Embryonic facial prominence (tissue), 1 donor: ENCODE measurements around the gene C1QL2.

Experiments
- DNase-seq: peaks from one replicate; pipeline ENCODE4 v3.0.0-alpha.2; 2016; ENCODE audit errors: extremely low spot score

C1QL2 gene

DNA sequence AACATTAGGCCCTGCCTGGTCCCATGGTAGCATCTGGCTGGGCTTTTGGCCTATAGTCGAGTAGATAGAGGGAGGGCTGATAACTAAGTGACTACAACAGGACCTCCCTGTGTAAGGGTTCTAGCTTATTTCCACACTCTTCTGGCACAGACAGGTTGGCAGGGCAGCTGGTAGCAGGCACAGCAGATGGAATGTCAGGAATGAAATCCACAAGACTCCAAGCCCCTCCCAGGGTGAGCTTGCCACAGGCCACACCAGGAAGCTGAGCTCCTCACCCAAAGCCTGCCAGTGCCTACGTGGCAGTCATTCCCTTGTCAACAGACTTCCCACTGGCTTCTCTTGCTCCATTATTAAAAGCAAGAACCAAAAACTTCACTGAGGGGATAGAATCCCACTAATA, 20.7 kb upstream of the C1QL2 start:
- DNase-seq: no peak

DNA sequence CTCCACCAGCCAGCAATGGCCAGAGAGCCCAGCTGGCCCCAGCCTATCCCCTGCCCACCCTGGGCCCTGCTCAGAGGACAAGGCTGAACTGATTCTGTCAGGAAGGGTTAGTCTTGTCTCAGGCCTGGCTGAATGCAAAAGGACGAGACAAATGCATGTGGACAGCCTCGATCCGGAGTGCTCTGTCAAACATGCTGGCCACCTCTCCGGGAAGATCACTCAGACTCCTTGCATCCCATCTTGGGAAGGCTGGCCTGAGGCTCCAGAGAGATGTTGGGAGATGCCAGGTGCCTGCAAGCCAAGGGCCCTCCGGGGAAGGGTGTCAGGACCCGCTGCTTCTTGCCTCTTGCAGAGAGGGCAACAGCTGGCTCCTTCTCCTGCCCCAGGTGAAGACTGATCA, 20.2 kb upstream of the C1QL2 start:
- no peak for DNase-seq

DNA sequence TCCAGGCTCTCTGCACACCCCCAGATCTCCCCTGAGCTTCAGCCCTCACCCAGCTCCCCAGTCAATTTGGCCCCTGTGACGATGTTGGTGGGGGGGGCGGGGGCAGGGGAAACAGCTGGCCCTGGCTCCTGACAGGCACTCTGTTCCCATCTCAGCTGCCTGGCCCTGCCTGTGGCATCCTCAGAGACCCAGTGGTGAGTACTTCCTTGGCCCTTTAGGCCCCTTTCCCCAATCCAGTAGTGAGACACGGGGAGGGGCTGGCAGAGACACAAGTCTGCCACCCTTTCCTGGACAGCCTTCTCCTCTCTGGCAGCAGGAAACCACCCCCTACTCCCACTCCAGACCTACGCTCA, 19.3 kb upstream of the C1QL2 start:
- DNase-seq: no peak

DNA sequence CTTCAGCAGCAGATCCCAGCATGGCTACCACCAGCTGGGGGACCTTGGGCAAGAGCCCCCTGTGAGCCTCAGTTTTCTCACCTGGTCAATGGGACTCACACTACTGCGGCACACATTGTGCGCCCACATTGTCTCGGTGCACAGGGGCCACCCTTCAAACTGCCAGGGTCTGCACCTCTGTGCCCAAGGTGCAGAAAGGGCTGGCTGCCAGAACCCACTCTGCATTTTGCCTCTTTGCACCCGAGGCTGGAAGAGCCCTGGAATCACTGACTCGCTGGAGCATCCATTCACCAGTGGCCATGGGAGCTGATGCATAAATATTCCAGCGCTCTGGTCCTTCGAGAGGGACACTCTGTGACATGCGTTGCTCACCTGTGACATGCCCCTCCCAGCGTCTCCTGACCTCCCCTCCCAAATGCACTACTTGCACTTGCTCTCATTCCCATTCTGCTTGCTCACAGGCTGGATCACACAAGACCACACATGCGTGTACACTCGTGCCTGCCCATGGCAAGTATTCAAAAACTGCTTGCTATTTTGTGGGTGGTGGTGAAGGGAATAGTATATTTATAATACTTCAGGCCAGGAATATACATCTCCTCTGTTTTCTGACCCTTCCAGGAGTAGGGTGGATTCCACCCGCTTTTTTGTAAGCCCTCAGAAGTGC, 18.8 kb upstream of the C1QL2 start:
- no peak for DNase-seq

DNA sequence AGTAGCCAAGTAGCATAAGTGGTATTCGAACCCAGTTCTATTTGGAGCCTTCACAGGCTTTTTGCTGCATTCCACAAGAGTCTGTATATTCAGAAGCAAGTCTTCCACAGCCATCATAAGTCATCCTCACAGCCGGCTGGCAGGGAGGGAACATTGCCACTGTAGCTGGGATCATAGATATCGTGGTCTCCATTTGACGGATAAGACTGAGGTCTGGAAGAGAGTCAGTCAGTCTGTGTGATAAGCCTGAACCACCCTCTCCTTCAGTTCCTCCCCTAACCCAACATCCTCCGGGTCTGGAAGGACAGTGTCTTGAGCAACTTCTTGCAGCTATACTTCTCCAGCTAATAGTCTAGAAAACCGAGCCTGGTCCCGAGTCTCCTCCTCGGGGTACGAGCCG, 17.0 kb upstream of the C1QL2 start:
- no peak for DNase-seq

DNA sequence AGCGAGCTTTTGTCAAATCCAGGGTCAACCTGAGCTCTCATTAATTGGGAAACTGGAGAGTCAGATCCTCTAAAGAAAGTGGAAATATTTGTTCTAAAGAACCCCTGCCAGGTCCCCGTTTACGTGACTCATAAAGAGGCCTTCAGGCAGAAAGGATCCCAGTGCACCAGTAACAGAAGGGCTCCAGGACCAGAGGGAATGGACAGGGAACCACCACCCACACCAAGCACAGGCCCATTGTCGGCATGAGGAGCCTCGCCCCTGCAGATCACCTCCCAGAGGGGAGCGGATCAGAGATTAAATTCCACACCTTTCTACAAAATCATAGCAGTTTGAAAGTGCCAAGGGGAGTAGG, 16.4 kb upstream of the C1QL2 start:
- no peak for DNase-seq

DNA sequence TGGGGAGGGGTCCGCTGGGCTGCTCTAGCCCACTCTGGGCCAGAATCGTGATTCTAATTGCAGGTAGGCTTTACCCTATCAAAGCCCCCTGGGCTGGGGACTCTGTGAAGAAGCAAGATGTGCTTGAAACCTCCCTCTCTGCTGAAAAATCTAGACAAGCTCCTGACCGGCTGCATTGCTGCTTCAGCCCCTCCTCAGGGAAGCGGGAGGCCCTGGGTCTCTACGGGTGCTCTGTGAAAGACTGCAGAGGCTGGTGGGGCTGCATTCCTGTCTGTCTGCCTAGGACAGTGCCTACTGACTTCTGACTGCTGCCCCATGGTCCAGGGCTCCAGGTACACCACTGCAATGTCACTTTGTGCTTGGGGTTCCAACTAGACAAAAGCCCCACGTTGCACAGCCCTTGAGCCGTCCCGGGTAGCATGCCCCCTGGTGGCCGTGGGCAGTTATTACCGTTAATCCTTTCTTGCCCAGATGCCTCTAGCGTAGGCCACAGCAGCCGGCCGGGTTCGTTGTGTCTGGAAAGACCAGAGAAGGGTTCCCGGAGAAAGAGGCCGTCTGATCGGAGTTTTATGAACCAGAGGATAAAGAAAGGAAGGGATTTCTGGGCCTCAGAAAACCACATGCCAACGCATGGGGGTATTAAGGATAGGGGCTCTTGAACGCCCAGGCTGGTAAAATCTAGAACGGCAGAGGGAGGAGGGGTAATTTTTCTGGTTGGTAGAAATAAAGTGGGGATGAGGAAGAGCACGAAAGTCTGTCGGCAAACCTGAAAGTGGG, 15.9 kb upstream of the C1QL2 start:
- DNase-seq: no peak

DNA sequence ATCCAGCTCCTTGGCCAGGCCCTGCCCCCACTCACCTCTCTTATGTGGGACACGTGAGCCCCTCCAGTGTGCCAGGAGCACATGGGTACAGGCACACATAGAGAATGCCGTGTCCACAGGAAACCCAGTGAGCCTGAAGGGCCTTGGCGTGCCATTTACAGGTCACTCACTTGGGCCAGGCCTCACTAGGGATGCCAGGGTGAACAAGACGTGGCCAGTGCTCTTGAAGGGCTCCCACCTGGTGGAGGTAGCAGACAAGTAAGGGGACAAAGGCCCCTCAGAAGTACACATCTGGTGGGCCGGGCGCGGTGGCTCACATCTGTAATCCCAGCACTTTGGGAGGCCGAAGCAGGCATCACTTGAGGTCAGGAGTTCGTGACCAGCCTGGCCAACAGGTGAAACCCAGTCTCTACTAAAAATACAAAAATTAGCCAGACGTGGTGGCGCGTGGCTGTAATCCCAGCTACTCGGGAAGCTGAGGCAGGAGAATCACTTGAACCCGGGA, 15.1 kb upstream of the C1QL2 start:
- DNase-seq: no peak

DNA sequence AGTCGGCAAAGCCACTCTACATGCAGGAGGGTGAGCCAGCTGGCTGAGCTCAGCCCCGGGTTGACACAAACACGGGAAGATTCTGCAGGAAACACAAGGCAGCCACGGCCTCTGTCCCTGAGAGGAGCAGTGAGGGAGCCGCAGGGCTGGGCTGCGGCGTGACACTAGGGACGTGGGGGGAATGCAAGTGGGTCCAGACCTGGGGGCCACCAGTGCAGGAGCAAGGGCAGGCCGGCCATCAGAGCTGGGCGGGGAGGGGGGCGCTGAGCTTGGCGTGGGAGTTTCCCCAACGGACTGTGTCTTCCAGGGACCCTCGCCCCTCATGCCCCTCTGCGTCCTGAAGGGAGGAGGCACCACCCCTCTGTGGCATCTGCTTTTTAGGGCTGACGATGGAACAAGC, 12.0 kb upstream of the C1QL2 start:
- no peak for DNase-seq

DNA sequence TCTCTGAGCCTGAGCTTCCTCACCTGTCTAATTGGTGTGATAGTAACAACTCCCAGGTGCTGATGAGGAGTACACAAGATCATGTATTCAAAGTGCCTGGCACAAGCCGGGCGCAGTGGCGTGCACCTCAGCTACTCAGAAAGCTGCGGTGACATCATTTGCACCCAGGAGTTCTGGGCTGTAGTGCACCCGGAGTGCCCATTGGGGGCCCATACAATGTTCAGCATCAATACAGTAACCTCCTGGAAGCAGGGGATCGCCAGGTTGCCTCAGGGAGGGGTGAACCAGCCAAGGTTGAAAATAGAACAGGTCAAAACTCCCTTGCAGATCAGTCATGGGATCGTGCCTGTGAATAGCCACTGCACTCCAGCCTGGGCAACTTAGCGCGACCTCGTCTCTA, 11.2 kb upstream of the C1QL2 start:
- DNase-seq: no peak

DNA sequence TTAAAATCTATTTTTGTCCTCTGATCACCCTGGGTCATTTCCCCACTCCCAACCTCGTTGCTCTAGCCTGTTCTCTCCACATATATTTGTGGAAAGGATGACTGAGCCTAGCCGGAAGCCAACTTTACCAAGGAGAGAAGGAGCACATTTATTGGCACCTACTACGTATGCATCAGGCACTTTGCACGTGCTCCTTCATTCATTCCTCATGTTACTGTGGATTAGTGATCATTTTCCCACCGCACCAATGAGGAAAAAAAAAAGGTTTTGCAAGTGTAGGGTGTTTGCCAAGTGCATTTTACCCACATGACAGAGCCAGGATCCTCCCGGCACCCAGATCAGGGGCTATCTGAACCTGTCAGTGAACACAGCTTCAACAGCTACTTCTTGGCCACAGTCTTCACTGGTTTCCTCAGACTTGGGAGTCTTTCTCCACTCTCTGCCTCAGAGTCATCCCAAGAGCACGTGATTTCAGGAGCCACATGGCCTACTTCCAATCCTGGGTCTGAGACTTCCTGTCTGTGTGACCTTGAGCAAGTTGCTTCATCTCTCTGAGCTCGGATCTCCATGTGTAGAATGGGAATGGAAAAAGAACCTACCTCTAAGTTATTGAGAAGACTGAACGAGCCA, 1.9 kb upstream of the C1QL2 start:
- DNase-seq: no peak

DNA sequence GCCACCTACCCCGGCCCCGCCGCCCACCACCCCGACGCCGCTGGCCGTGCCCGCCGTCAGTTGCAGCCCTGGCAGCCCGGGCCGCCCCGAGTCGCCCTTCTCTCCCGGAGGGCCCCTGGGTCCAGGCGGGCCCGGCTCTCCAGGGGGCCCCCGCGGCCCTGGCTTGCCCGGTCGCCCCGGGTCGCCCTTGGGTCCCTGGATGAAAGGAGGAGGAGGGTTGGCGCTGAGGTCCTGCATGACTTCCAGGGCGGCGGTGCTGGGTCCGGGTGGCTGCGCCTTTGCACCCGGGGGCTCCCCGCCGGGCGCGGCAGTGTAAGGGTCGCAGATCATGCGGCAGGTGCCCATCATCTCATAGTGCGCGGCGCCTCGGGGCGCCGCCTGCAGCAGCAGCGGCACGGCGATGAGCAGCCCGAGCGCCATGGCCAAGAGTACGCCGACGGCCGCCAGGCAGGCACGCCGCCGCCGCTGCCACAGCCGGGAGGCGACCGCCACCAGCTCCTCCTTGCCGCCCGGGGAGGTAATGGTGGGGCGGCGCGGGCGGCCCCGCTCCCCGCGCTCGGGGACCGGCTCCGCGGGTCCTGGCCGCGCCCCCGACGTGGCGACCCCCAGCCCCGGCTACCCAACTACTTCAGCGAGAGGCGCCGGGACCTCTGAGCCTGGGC, 570 bp downstream of the C1QL2 start:
- DNase-seq: no peak

DNA sequence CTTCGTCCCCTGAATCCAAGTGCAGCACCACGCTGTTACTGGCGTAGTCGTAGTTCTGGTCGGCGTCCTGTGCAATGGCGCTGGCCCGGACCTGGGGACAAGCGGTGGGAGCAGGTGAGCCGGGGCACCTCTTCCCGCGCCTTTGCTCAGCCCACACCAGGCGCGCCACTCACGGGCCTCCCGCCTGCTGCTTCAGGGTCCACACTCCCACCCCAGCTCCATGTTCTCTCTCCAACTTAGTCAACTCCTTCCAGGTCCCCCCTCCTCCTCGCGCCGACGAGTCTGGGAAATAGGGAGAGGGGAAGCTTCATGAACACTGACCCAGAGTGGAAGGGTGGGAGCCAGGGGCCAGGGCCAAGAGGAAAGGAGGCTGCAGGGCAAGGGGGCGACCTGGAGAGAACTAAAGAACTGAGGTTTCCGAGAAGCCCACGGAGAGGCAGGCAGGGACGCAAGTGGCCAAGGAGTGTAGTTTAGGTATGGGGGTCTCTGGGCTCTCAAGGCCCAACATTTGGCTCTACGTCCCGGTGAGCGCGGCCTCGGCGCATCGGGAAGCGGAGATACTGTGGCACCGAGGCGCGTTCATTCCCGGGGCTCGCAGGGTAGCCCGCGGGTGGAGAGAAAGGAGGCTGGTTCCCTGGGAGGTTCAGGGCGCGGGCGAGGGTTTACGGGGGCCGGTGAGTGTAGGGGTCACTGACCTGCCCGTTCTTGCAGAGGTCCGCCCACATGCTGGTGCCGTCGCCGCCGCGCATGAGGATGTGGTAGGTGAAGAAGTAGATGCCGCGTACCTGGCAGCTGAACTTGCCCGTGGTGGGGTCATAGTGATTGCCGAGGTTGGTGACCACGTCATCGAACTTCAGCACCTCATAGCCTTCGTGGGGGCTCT, 1.4 kb downstream of the C1QL2 start:
- DNase-seq: no peak

DNA sequence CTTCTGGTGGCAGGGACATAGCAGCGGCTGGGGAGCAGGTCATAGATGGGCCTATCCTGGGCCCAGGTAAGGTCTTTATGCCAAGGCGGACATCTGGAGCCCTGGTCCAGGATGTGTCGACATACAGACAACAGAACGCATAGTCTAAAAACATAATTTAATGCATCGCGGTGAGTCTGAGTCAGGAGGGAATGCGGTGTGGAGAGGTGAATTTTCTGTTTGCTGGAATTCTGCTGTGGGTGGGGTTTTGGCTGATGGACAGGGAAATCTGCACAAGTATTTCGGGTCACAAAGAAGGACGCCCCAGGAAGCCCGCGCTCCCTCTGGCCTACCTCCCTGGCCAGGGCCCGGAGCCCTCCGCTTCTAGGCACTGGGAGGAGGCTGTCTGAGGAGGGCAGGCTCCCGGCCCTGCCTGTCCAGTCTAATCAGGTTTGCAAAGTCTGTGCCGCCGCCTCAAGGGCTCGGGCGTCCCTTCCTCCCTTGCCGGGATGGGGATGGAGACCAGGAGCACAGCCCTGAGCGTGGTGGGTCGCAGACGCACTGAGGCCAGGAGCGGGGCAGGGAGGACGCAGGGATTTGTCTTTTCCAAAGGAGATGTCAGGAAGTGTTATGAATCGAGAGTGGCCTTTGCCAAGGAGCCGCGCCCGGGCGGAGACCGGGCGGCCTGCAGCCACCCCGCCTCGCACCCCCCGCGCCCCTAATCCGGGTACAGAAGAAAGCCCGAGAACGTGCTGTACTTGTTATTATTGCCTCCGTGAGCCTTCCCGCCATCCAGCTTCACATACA, 2.3 kb downstream of the C1QL2 start:
- DNase-seq: no peak

DNA sequence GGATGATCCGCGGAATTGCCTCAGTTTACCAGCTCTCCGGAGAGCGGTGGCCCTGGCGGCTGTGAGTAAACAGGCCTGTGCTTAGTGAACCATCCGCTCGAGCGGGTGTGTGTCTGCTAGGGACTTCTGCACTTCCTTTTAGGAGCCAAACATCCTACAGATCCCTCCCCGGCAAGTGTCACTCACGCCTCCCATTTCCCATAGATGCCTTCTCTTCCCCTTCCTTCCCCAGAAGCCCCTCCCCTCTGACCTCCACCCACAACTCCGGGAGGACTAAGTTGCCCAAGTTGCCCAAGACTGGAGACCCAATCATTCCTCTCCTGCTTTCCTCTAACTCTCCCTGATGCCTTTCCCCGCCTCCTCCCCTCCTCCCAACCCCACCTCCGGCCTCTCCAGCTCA, 2.9 kb downstream of the C1QL2 start:
- no peak for DNase-seq

DNA sequence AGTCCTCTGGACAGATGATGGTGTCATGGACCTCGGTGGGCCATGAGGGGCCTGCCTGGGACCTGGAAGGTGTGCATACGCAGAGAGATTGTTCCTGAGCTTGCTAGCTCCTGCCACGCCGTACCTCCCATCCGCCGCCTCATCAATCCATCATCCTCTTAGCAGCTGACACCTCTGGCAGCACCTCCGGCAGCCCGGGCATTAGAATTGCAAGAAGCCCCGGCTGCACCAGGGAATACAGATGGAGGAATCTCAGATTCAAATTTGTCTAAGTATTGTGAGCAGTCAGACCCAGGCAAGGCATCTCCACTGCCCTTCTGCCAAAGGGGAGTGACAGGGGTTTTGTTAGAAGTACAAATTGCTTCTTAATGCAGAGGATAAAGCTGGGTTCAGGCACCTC, 4.5 kb downstream of the C1QL2 start:
- DNase-seq: no peak

DNA sequence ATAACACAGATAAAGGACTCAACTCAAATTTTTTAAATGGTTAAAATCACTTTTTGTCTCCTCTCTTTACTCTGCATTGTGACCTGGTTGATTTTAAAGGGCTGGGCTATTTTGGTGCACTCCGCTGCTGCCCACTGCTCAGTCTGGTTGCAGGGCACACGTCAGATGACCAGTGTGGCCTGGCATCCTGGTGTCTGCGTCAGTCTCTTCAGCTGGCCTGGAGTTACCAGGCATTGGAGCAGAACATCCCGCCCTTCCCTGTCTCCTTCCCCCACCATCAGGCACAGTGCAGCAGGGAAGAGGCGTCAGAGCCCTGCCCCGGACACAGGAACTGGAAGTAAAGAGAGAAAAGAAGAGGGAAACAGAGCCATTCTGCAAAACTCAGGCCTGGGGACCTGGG, 8.9 kb downstream of the C1QL2 start:
- DNase-seq: no peak

DNA sequence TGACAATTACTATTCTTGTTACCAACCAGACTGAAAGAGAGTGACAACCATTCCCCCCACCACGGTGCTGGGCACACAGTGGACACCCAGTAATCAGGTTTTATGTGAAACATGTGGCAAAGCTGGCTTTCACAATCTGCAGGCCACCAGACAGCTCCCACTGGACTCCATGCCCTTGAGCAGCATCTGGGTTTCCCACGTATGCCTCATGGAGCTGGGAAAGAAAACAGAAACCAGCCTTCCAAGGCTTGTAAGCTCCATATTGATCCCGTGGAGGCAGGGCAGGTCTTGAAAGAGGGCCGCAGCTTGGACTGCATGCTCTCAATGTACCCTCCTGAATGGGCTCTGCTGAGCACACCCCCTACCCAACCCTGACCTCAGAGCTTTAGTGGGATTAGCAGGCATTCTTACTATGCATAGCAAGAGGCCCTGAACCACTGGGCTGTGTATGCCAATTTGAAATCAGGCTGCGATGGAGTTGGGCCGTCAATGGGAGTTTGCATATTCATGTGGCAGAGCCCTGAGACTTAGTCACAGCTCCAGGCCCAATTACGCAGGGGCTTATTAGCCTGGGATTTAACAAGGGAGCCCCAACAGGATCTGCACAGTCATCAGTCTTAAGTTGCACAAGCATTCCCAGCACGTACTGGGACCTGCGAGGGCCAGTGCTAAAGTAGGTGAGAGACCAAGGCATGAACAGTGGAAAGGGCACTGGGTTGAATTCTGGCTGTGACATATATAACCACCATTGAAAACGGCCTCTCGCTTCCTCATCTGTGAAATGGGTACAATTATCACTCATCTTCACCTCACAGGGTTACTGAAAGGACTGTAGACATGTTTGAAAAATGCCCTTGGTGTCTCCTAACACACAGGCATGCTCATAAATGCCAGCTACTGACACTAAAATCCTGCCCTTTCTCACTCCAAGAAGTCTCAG, 10.5 kb downstream of the C1QL2 start:
- DNase-seq: no peak

DNA sequence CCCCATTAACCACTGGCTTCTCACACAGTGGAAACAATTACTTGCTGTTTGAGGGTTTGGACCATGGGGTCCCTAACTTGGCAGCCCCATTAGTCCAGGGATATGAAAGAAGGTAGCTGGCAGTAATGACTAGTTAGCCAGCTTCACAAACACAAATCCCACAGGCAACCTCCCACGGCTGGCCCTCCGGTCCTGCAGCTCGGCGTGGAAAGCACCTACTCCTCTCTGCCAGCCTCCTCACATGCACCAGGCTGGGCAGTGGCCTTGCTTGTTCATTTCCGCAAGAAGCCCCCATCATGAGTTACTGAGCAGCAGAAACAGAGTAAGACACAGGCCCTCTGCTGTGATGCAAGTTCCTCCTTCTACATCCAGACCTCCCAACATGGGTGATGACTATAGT, 13.7 kb downstream of the C1QL2 start:
- DNase-seq: no peak

DNA sequence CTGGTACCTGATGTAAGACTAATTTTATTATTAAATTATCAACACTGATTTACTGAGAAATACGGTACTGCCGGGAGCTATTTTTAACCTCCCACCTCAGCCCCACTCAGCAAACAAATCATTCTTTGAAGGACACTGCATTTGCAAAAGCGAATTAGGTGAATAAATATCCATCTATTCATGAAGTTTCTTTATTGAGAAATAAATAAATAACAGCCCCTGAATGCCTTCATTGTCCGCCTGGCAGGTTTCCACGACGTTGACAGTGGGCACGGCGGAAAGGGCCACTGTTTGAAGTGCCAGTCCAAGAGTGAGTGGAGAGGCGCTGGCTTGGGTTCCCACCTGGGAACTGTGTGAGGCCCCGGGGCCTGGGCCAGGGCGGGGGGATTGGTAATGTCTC, 15.7 kb downstream of the C1QL2 start:
- no peak for DNase-seq
